ENCODE measurements around the gene TRAF3.

TRAF3 gene

GRCh38 chr14:102909462-102909861 lies 132.2 kb downstream of the TRAF3 start:
- Histone ChIP-seq H3K9ac (ENCODE audit: low read length) (no peak overlapping the region), H3K4me3 (ENCODE audit: low read length) (no peak overlapping the region), H3K9me3 (ENCODE audit: control insufficient read depth, low read length) (no peaks in the 10 kb centered on the region), H3K36me3 (ENCODE audit: control insufficient read depth, insufficient read depth, low read length, severe bottlenecking) (peaks cover 21% of the 10 kb centered on the region), H3K27me3 (replicated peaks; ENCODE audit: control insufficient read depth, insufficient read depth, low read length) (no peaks in the 10 kb centered on the region), H3K4me1 (ENCODE audit: control insufficient read depth, insufficient read depth, low read length) (no peaks in the 10 kb centered on the region)
- DNase-seq (ENCODE audit: low read depth): no peak

- H3K4me3 ChIP-seq (ENCODE audit: low read length): no peak overlapping the region
- H3K9me3 ChIP-seq (ENCODE audit: control insufficient read depth, low read length): no peaks in the 10 kb centered on the region
- H3K36me3 ChIP-seq (ENCODE audit: control insufficient read depth, insufficient read depth, low read length, severe bottlenecking): peaks cover 21% of the 10 kb centered on the region
- no peak overlapping the region for H3K9ac ChIP-seq (ENCODE audit: low read length)
- H3K27me3 ChIP-seq (replicated peaks; ENCODE audit: control insufficient read depth, insufficient read depth, low read length): no peaks in the 10 kb centered on the region
- H3K4me1 ChIP-seq (ENCODE audit: control insufficient read depth, insufficient read depth, low read length): no peaks in the 10 kb centered on the region
- no peak for DNase-seq (ENCODE audit: low read depth)
These were observed 132.7 kb downstream of the TRAF3 start for GRCh38 chr14:102909911-102910310.

- no peak overlapping the region for H3K9ac ChIP-seq (ENCODE audit: low read length)
- H3K4me1 ChIP-seq (ENCODE audit: control insufficient read depth, insufficient read depth, low read length): no peaks in the 10 kb centered on the region
- H3K9me3 ChIP-seq (ENCODE audit: control insufficient read depth, low read length): no peaks in the 10 kb centered on the region
- DNase-seq (ENCODE audit: low read depth): no peak
- H3K4me3 ChIP-seq (ENCODE audit: low read length): no peak overlapping the region
- peaks cover 18% of the 10 kb centered on the region for H3K36me3 ChIP-seq (ENCODE audit: control insufficient read depth, insufficient read depth, low read length, severe bottlenecking)
- H3K27me3 ChIP-seq (replicated peaks; ENCODE audit: control insufficient read depth, insufficient read depth, low read length): no peaks in the 10 kb centered on the region
These were observed 133.2 kb downstream of the TRAF3 start for GRCh38 chr14:102910442-102910841.

GRCh38 chr14:102911541-102911951 lies 134.3 kb downstream of the TRAF3 start:
- H3K36me3 ChIP-seq (ENCODE audit: control insufficient read depth, insufficient read depth, low read length, severe bottlenecking): peaks cover 10% of the 10 kb centered on the region
- H3K9me3 ChIP-seq (ENCODE audit: control insufficient read depth, low read length): no peaks in the 10 kb centered on the region
- no peak for DNase-seq (ENCODE audit: low read depth)
- H3K4me3 ChIP-seq (ENCODE audit: low read length): no peak overlapping the region
- H3K9ac ChIP-seq (ENCODE audit: low read length): no peak overlapping the region
- H3K4me1 ChIP-seq (ENCODE audit: control insufficient read depth, insufficient read depth, low read length): no peaks in the 10 kb centered on the region
- no peaks in the 10 kb centered on the region for H3K27me3 ChIP-seq (replicated peaks; ENCODE audit: control insufficient read depth, insufficient read depth, low read length)

GRCh38 chr14:102911991-102912761 lies 134.9 kb downstream of the TRAF3 start:
- Histone ChIP-seq H3K36me3 (ENCODE audit: control insufficient read depth, insufficient read depth, low read length, severe bottlenecking) (peaks cover 3% of the 10 kb centered on the region), H3K9ac (ENCODE audit: low read length) (no peak overlapping the region), H3K4me1 (ENCODE audit: control insufficient read depth, insufficient read depth, low read length) (no peaks in the 10 kb centered on the region), H3K27me3 (replicated peaks; ENCODE audit: control insufficient read depth, insufficient read depth, low read length) (no peaks in the 10 kb centered on the region), H3K9me3 (ENCODE audit: control insufficient read depth, low read length) (no peaks in the 10 kb centered on the region), H3K4me3 (ENCODE audit: low read length) (no peak overlapping the region)
- no peak for DNase-seq (ENCODE audit: low read depth)

GRCh38 chr14:102913341-102914211 lies 136.3 kb downstream of the TRAF3 start:
- Histone ChIP-seq H3K9me3 (ENCODE audit: control insufficient read depth, low read length) (no peaks in the 10 kb centered on the region), H3K4me3 (ENCODE audit: low read length) (no peak overlapping the region)
- DNase-seq (ENCODE audit: low read depth): no peak

GRCh38 chr14:102914474-102915291 lies 137.4 kb downstream of the TRAF3 start:
- no peaks in the 10 kb centered on the region for H3K36me3 ChIP-seq (ENCODE audit: control insufficient read depth, insufficient read depth, low read length, severe bottlenecking)
- no peak overlapping the region for H3K9ac ChIP-seq (ENCODE audit: low read length)
- no peak overlapping the region for H3K4me3 ChIP-seq (ENCODE audit: low read length)
- H3K4me1 ChIP-seq (ENCODE audit: control insufficient read depth, insufficient read depth, low read length): no peaks in the 10 kb centered on the region
- H3K27me3 ChIP-seq (replicated peaks; ENCODE audit: control insufficient read depth, insufficient read depth, low read length): no peaks in the 10 kb centered on the region
- DNase-seq (ENCODE audit: low read depth): no peak
- H3K9me3 ChIP-seq (ENCODE audit: control insufficient read depth, low read length): no peaks in the 10 kb centered on the region

More at GRCh38 chr14:102913341-102914211, 136.3 kb downstream of the TRAF3 start:
- H3K36me3 ChIP-seq (ENCODE audit: control insufficient read depth, insufficient read depth, low read length, severe bottlenecking): no peaks in the 10 kb centered on the region
- H3K4me1 ChIP-seq (ENCODE audit: control insufficient read depth, insufficient read depth, low read length): no peaks in the 10 kb centered on the region
- H3K27me3 ChIP-seq (replicated peaks; ENCODE audit: control insufficient read depth, insufficient read depth, low read length): no peaks in the 10 kb centered on the region
- H3K9ac ChIP-seq (ENCODE audit: low read length): no peak overlapping the region

- Histone ChIP-seq H3K9ac (ENCODE audit: low read length) (no peak overlapping the region), H3K9me3 (ENCODE audit: control insufficient read depth, low read length) (no peaks in the 10 kb centered on the region), H3K36me3 (ENCODE audit: control insufficient read depth, insufficient read depth, low read length, severe bottlenecking) (no peaks in the 10 kb centered on the region), H3K4me1 (ENCODE audit: control insufficient read depth, insufficient read depth, low read length) (no peaks in the 10 kb centered on the region), H3K4me3 (ENCODE audit: low read length) (no peak overlapping the region), H3K27me3 (replicated peaks; ENCODE audit: control insufficient read depth, insufficient read depth, low read length) (no peaks in the 10 kb centered on the region)
- no peak for DNase-seq (ENCODE audit: low read depth)
These were observed 138.3 kb downstream of the TRAF3 start for GRCh38 chr14:102915292-102916110.

- Histone ChIP-seq H3K4me3 (ENCODE audit: low read length) (no peak overlapping the region), H3K9ac (ENCODE audit: low read length) (no peak overlapping the region), H3K4me1 (ENCODE audit: control insufficient read depth, insufficient read depth, low read length) (no peaks in the 10 kb centered on the region), H3K9me3 (ENCODE audit: control insufficient read depth, low read length) (no peaks in the 10 kb centered on the region), H3K27me3 (replicated peaks; ENCODE audit: control insufficient read depth, insufficient read depth, low read length) (no peaks in the 10 kb centered on the region), H3K36me3 (ENCODE audit: control insufficient read depth, insufficient read depth, low read length, severe bottlenecking) (no peaks in the 10 kb centered on the region)
- no peak for DNase-seq (ENCODE audit: low read depth)
These were observed 139.3 kb downstream of the TRAF3 start for GRCh38 chr14:102916347-102917055.

GRCh38 chr14:102917056-102917385 lies 139.8 kb downstream of the TRAF3 start:
- no peak overlapping the region for H3K4me3 ChIP-seq (ENCODE audit: low read length)
- H3K9ac ChIP-seq (ENCODE audit: low read length): no peak overlapping the region
- no peaks in the 10 kb centered on the region for H3K27me3 ChIP-seq (replicated peaks; ENCODE audit: control insufficient read depth, insufficient read depth, low read length)
- H3K4me1 ChIP-seq (ENCODE audit: control insufficient read depth, insufficient read depth, low read length): no peaks in the 10 kb centered on the region
- H3K36me3 ChIP-seq (ENCODE audit: control insufficient read depth, insufficient read depth, low read length, severe bottlenecking): no peaks in the 10 kb centered on the region
- no peak for DNase-seq (ENCODE audit: low read depth)
- H3K9me3 ChIP-seq (ENCODE audit: control insufficient read depth, low read length): peaks cover under 1% of the 10 kb centered on the region
